ENCODE measurements around the gene ZFPM1.

The ZFPM1 gene

GRCh38 chr16:88524274-88524972, 71.3 kb downstream of the ZFPM1 start:
- Histone ChIP-seq H3K27ac (no peak overlapping the region), H3K4me2 (no peak overlapping the region), H3K4me1 (ENCODE audit: low read depth, poor library complexity, severe bottlenecking) (no peaks in the 10 kb centered on the region), H3K36me3 (ENCODE audit: insufficient read depth) (no peaks in the 10 kb centered on the region), H2AFZ (ENCODE audit: low read depth) (no peak overlapping the region), H3K27me3 (ENCODE audit: insufficient read depth, low read depth) (peaks cover 65% of the 10 kb centered on the region), H3K4me3 (IDR thresholded peaks at IDR 0.05; ENCODE audit: insufficient read depth, low read depth, low read length) (no peak overlapping the region), H3K9ac (no peak overlapping the region), H4K20me1 (ENCODE audit: insufficient read depth) (no peaks in the 10 kb centered on the region), H3K79me2 (ENCODE audit: insufficient read depth, low read depth) (no peaks in the 10 kb centered on the region)
- no peak for TF ChIP-seq CTCF (conservative IDR thresholded peaks at IDR 0.05; ENCODE audit: low read depth, low read length)

GRCh38 chr16:88524973-88525662, 72.0 kb downstream of the ZFPM1 start:
- Histone ChIP-seq H3K4me2 (no peak overlapping the region), H3K27me3 (ENCODE audit: insufficient read depth, low read depth) (peaks cover 69% of the 10 kb centered on the region), H3K36me3 (ENCODE audit: insufficient read depth) (no peaks in the 10 kb centered on the region), H3K27ac (no peak overlapping the region), H3K79me2 (ENCODE audit: insufficient read depth, low read depth) (no peaks in the 10 kb centered on the region), H3K4me1 (ENCODE audit: low read depth, poor library complexity, severe bottlenecking) (no peaks in the 10 kb centered on the region), H3K9ac (no peak overlapping the region), H3K4me3 (IDR thresholded peaks at IDR 0.05; ENCODE audit: insufficient read depth, low read depth, low read length) (no peak overlapping the region), H2AFZ (ENCODE audit: low read depth) (no peak overlapping the region), H4K20me1 (ENCODE audit: insufficient read depth) (no peaks in the 10 kb centered on the region)
- no peak for TF ChIP-seq CTCF (conservative IDR thresholded peaks at IDR 0.05; ENCODE audit: low read depth, low read length)

GRCh38 chr16:88525663-88525990, 72.5 kb downstream of the ZFPM1 start:
- Histone ChIP-seq H3K27me3 (ENCODE audit: insufficient read depth, low read depth) (peaks cover 74% of the 10 kb centered on the region), H2AFZ (ENCODE audit: low read depth) (no peak overlapping the region), H4K20me1 (ENCODE audit: insufficient read depth) (no peaks in the 10 kb centered on the region), H3K4me1 (ENCODE audit: low read depth, poor library complexity, severe bottlenecking) (no peaks in the 10 kb centered on the region), H3K9ac (no peak overlapping the region), H3K79me2 (ENCODE audit: insufficient read depth, low read depth) (no peaks in the 10 kb centered on the region), H3K36me3 (ENCODE audit: insufficient read depth) (no peaks in the 10 kb centered on the region), H3K4me3 (IDR thresholded peaks at IDR 0.05; ENCODE audit: insufficient read depth, low read depth, low read length) (no peak overlapping the region), H3K4me2 (no peak overlapping the region), H3K27ac (no peak overlapping the region)
- TF ChIP-seq CTCF (conservative IDR thresholded peaks at IDR 0.05; ENCODE audit: low read depth, low read length) = no peak

- no peak overlapping the region for H3K27ac ChIP-seq
- H3K79me2 ChIP-seq (ENCODE audit: insufficient read depth, low read depth) = no peaks in the 10 kb centered on the region
- H3K4me1 ChIP-seq (ENCODE audit: low read depth, poor library complexity, severe bottlenecking) = no peaks in the 10 kb centered on the region
- no peak overlapping the region for H3K9ac ChIP-seq
- H3K36me3 ChIP-seq (ENCODE audit: insufficient read depth) = no peaks in the 10 kb centered on the region
- no peaks in the 10 kb centered on the region for H4K20me1 ChIP-seq (ENCODE audit: insufficient read depth)
- TF ChIP-seq CTCF (conservative IDR thresholded peaks at IDR 0.05; ENCODE audit: low read depth, low read length) = no peak
- H3K4me2 ChIP-seq = no peak overlapping the region
- no peak overlapping the region for H3K4me3 ChIP-seq (IDR thresholded peaks at IDR 0.05; ENCODE audit: insufficient read depth, low read depth, low read length)
- H2AFZ ChIP-seq (ENCODE audit: low read depth) = no peak overlapping the region
- H3K27me3 ChIP-seq (ENCODE audit: insufficient read depth, low read depth) = peaks cover 76% of the 10 kb centered on the region
These were observed 73.2 kb downstream of the ZFPM1 start for GRCh38 chr16:88526008-88526905.
